HG03521 (cell line): Measurements from ENCODE around the gene SREBF1.

Experiments
- ATAC-seq: cut with Tn5 transposase; IDR thresholded peaks from one replicate; pipeline ENCODE4 v1.9.1; 2021; ENCODE audit warnings: mild to moderate bottlenecking, moderate library complexity; ENCODE audit not compliant: unreplicated experiment

SREBF1 gene

DNA sequence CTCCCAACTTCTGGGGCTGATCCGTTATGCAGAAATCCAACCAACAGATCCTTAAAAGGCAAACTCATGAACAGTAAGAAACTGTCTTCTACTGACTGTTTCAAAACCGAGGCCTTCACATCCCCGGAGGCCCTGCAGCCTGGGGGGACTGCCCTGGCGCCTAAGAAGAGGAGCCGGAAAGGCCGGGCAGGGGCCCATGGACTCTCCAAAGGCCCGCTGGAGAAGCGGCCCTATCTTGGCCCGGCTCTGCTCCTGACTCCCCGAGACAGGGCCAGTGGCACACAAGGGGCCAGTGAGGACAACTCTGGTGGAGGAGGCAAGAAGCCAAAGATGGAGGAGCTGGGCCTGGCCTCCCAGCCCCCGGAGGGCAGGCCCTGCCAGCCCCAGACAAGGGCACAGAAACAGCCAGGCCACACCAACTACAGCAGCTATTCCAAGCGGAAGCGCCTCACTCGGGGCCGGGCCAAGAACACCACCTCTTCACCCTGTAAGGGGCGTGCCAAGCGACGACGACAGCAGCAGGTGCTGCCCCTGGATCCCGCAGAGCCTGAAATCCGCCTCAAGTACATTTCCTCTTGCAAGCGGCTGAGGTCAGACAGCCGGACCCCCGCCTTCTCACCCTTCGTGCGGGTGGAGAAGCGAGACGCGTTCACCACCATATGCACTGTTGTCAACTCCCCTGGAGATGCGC lies 39.5 kb downstream of the SREBF1 start:
- no peak for ATAC-seq

- no peak for ATAC-seq
Measured at GRCh38 chr17:17796787-17797061, 40.1 kb downstream of the SREBF1 start.

- no peak for ATAC-seq
Measured at GRCh38 chr17:17795946-17796786, 40.6 kb downstream of the SREBF1 start.

DNA sequence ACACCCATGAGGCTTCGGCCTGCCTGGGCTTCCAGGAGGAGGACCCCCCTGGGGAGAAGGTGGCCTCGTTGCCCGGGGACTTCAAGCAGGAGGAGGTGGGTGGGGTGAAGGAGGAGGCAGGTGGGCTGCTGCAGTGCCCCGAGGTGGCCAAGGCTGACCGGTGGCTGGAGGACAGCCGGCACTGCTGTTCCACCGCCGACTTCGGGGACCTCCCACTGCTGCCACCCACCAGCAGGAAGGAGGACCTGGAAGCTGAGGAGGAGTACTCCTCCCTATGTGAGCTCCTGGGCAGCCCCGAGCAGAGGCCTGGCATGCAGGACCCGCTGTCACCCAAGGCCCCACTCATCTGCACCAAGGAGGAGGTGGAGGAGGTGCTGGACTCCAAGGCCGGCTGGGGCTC lies 41.5 kb downstream of the SREBF1 start:
- no peak for ATAC-seq

- no peak for ATAC-seq
Measured at GRCh38 chr17:17794382-17794781, 42.4 kb downstream of the SREBF1 start.

GRCh38 chr17:17793378-17794214 lies 43.2 kb downstream of the SREBF1 start:
- ATAC-seq = no peak

- no peak for ATAC-seq
Measured at GRCh38 chr17:17792551-17793377, 44.0 kb downstream of the SREBF1 start.

- no peak for ATAC-seq
Measured at GRCh38 chr17:17792037-17792550, 44.7 kb downstream of the SREBF1 start.

DNA sequence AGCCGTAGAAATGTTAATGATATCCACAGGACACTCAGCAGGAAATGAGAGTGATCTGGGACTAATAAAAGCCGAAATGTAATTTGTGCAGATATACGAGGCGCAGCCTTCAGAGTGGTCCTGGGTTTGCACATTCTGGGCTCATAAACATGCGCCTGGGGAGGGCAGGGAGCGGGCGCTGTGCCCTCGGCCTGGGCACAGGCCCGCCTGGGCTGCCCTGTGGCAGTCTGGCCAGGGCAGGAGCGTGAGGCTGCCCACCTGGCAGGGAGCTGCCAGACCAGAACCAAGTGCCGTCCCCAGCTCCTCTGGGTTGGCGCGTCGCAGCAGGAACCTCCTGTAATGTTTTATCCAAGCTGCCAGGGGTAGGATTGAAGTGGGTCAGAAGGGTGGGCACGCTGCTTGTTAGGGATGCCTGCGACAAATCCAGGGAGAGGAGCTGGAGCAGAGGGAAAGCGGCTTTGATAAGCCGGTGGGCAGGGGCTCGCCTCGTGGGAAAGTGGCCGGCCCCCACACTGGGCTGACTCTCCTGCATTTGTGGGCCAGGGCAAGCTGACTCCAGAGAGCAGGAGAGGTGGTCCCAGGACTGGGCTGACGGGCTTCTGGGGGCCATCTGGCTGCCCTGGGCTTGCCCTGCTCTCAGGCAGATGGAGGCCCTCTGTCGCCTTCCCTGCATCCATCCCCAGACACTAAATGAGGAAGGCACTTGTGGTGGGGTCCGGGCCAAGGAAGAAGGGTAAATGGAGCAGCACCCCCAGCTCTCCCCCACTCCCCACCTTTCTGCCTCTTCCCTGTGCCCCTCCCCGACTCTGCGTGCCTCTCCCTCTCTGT lies 45.9 kb downstream of the SREBF1 start:
- no peak for ATAC-seq

DNA sequence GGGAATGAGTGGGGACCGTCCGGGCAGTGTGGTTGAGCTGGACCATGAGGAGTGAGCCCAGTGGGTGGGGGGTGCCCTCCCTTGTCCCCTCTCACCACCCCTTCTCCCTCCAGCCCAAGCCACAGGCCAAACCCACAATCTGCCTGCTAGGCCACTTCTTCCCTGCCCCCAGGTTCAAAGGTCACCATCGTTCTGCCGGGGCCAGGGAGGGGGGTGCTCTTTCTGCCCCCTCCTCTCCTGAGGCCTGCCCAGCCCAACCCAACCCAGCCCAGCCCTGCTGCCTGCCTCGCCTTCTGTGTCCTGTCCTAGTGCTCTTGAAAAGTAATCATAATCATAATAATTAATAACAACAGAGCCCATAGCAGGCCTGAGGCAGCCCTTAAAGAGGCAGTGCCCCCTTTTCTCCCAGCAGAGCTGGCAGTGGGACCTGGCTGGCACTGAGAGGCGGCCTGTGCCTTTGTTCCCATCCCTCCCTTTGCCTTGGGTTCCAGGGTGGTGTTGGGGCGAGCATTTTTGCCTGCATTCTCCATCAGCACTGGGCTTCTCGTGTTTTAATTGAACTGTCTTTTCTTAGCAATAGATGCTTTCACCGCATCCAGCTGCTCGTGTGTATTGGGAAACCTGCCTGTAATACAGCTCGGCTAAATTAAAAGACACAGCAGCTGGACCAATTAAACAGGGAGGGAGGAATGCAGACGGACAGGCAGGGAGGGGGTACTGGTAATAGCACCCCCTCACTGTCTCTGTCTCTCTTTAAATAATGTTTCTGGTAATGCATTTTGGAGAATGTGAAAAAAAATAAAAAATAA lies 46.8 kb downstream of the SREBF1 start:
- no peak for ATAC-seq

DNA sequence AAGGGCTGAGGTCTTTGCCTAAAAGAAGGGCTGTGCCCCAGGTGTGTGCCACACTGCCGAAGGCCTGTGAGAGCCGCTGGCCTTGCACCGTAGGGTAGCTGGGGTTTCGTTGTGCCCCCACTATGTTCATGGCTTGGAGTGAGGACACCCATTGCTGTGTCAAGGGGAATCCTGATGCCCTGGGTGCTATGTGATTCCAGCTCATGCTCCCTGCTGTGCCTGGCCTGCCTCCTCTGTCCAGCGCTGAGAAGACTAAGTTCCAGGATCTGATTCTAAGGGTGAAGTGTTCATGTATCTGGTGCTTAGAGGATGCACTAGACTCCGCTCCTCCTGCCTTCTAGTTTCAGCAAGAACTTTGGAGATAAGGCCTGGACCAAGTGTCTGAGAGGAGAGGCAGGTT lies 47.4 kb downstream of the SREBF1 start:
- ATAC-seq = no peak

DNA sequence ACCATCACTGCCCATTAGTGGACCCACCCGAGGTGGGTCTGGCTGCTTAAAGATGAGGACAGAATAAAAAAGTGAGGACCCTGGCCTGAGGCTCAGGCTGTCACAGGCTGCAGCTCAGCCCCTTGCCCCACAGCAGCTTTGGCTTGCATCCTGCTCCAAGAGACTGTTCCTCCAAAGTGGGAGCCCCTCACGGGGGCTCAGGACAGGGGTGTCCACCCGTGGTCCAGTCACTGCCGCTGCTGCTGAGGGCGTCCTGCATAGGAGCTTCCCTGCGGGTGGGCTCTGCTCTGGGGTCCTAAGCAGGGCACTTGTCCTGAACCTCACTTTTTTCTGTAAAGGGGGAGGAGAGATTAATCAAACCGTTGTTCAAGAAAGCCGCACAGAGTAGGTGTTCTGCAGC lies 47.8 kb downstream of the SREBF1 start:
- no peak for ATAC-seq

DNA sequence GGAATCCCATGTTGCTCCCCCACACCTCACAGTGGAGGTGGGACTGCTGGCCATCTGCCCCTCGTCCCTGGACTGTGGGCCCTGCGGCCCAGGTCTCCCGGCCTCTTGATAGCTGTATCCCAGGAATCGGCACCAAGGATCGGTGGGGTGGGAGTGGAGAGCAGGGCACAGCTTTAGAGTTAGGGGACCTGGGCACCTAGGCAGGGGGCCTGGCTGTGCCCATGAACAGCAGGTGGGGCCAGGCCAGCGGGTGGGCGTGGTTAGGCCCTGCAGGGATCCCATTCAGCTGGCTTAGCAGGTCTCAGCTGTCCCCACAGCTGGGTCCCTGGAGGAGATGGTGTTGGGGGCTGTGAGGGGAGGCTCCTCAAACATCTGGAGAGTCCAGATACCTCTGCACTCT lies 49.2 kb downstream of the SREBF1 start:
- no peak for ATAC-seq

GRCh38 chr17:17786998-17787397 lies 49.8 kb downstream of the SREBF1 start:
- ATAC-seq = no peak

DNA sequence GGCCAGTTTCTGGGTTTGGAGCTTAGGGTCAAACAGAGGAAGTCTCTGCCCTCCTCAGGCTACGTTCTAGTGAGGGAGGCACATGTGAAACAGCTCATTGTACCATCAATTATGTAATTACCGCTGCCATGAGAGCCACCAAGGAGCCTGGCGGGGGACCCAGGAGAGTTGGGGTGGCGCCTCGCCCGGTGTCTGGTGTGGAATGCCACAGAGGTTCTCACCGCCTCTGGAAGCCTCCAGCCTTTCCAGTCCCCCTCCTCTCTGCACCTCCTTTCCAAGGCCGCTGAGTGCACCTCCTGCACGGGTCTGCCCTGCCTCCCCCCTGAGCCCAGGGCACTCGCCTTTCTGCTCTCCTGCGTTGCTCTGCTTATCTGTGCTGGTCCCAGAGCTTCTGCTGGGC lies 51.4 kb downstream of the SREBF1 start:
- no peak for ATAC-seq

GRCh38 chr17:17784657-17785267 lies 52.0 kb downstream of the SREBF1 start:
- no peak for ATAC-seq

DNA sequence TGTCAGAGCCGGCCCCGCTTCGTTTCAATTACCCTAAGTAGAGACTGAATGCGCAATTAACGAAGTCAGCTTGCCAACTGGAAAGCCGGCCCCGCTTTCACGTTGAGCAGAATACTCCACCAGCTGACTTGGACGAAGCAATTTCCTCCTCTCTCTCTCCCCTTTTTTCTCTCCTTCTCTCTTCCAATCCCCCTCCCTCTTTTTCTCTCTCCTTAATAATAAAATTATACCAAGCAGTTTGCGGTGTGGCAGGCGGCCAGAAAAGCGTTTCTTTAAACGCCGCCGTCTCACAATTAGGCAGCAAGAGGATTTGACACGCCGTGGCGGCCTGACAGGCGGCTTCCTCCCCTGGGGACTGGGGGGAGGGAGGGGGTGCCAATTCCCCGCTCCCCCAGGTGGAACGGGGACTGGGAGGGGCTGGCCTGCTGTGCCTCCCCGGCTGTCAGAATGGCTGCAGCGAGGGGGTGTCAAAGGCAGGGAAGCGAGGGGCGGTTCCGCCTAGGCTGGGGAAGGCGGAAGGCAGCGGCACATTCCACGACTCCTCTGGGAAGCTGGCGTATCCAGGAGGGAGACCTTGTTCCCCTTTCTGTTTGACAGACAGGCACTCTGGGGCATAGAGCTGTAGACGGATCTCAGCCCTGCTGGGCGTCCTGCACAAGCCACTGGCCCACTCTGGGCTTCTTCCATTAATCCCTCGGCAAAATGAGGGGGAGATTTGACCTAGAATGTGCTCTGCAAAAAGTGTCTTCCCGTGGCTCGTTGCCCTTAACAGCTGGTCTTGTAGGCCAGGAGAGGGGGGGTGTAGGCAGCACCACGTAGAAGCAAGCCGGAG lies 52.7 kb downstream of the SREBF1 start:
- no peak for ATAC-seq
